Measurements from ENCODE around the gene MT1B.

Gene MT1B

GRCh38 chr16:56634715-56635440 is 16.8 kb upstream of the MT1B start:
- H3K27ac Mint-ChIP-seq (ENCODE audit: low read depth): no peak overlapping the region
- peaks cover 97% of the 10 kb centered on the region for H3K27me3 Mint-ChIP-seq
- H3K4me1 Mint-ChIP-seq: peaks cover 21% of the 10 kb centered on the region
- DNase-seq (ENCODE audit: low spot score in 2 of 2) (no peak), ATAC-seq (replicated peaks; ENCODE audit: extremely low read depth, poor library complexity, severe bottlenecking) (no peak)
- no peaks in the 10 kb centered on the region for H3K36me3 Mint-ChIP-seq (ENCODE audit: insufficient read depth)
- H3K4me3 Mint-ChIP-seq: peak overlapping the region; percentile 71
- no peaks in the 10 kb centered on the region for H3K9me3 Mint-ChIP-seq

GRCh38 chr16:56635441-56635967 is 16.2 kb upstream of the MT1B start:
- Mint-ChIP-seq H3K36me3 (ENCODE audit: insufficient read depth) (no peaks in the 10 kb centered on the region), H3K4me3 (peak overlapping the region; percentile 71), H3K4me1 (peaks cover 21% of the 10 kb centered on the region), H3K27me3 (peaks cover 100% of the 10 kb centered on the region), H3K27ac (ENCODE audit: low read depth) (no peak overlapping the region), H3K9me3 (no peaks in the 10 kb centered on the region)
- ATAC-seq (replicated peaks; ENCODE audit: extremely low read depth, poor library complexity, severe bottlenecking) (no peak), DNase-seq (ENCODE audit: low spot score in 2 of 2) (no peak)

GRCh38 chr16:56636616-56637413 is 14.9 kb upstream of the MT1B start:
- DNase-seq (ENCODE audit: low spot score in 2 of 2) (no peak), ATAC-seq (replicated peaks; ENCODE audit: extremely low read depth, poor library complexity, severe bottlenecking) (no peak)
- peaks cover 18% of the 10 kb centered on the region for H3K4me1 Mint-ChIP-seq
- no peak overlapping the region for H3K27ac Mint-ChIP-seq (ENCODE audit: low read depth)
- no peaks in the 10 kb centered on the region for H3K36me3 Mint-ChIP-seq (ENCODE audit: insufficient read depth)
- no peak overlapping the region for H3K4me3 Mint-ChIP-seq
- H3K9me3 Mint-ChIP-seq: no peaks in the 10 kb centered on the region
- peaks cover 92% of the 10 kb centered on the region for H3K27me3 Mint-ChIP-seq

GRCh38 chr16:56637814-56638750 is 13.6 kb upstream of the MT1B start, which contains the start of gene MT1A:
TSS of gene MT1A (plus strand) at chr16:56638666. CDS start at chr16:56638739, 73 bp downstream.
- H3K36me3 Mint-ChIP-seq (ENCODE audit: insufficient read depth): no peaks in the 10 kb centered on the region
- no peaks in the 10 kb centered on the region for H3K9me3 Mint-ChIP-seq
- H3K27ac Mint-ChIP-seq (ENCODE audit: low read depth): no peak within 1 kb of the TSS
- peaks cover 22% of the 10 kb centered on the region for H3K4me1 Mint-ChIP-seq
- ATAC-seq (replicated peaks; ENCODE audit: extremely low read depth, poor library complexity, severe bottlenecking): no peak
- DNase-seq (ENCODE audit: low spot score in 2 of 2): no peak
- peaks cover 80% of the 10 kb centered on the region for H3K27me3 Mint-ChIP-seq
- H3K4me3 Mint-ChIP-seq: peak within 1 kb of the TSS; percentile 23

- no peak for DNase-seq (ENCODE audit: low spot score in 2 of 2)
- H3K4me3 Mint-ChIP-seq: no peak overlapping the region
- peaks cover 31% of the 10 kb centered on the region for H3K4me1 Mint-ChIP-seq
- no peak overlapping the region for H3K27ac Mint-ChIP-seq (ENCODE audit: low read depth)
- peaks cover 70% of the 10 kb centered on the region for H3K27me3 Mint-ChIP-seq
- no peaks in the 10 kb centered on the region for H3K9me3 Mint-ChIP-seq
- no peak for ATAC-seq (replicated peaks; ENCODE audit: extremely low read depth, poor library complexity, severe bottlenecking)
- H3K36me3 Mint-ChIP-seq (ENCODE audit: insufficient read depth): no peaks in the 10 kb centered on the region
Observed at GRCh38 chr16:56639045-56639444, 12.6 kb upstream of the MT1B start.

- no peak overlapping the region for H3K27ac Mint-ChIP-seq (ENCODE audit: low read depth)
- no peak for DNase-seq (ENCODE audit: low spot score in 2 of 2)
- peaks cover 60% of the 10 kb centered on the region for H3K27me3 Mint-ChIP-seq
- H3K4me3 Mint-ChIP-seq: no peak overlapping the region
- H3K36me3 Mint-ChIP-seq (ENCODE audit: insufficient read depth): no peaks in the 10 kb centered on the region
- ATAC-seq (replicated peaks; ENCODE audit: extremely low read depth, poor library complexity, severe bottlenecking): no peak
- no peaks in the 10 kb centered on the region for H3K9me3 Mint-ChIP-seq
- H3K4me1 Mint-ChIP-seq: peaks cover 30% of the 10 kb centered on the region
Observed at GRCh38 chr16:56640076-56640475, 11.6 kb upstream of the MT1B start.

- H3K27me3 Mint-ChIP-seq: peaks cover 49% of the 10 kb centered on the region
- H3K36me3 Mint-ChIP-seq (ENCODE audit: insufficient read depth): no peaks in the 10 kb centered on the region
- ATAC-seq (replicated peaks; ENCODE audit: extremely low read depth, poor library complexity, severe bottlenecking) (no peak), DNase-seq (ENCODE audit: low spot score in 2 of 2) (no peak)
- no peak overlapping the region for H3K27ac Mint-ChIP-seq (ENCODE audit: low read depth)
- no peaks in the 10 kb centered on the region for H3K9me3 Mint-ChIP-seq
- peaks cover 28% of the 10 kb centered on the region for H3K4me1 Mint-ChIP-seq
- no peak overlapping the region for H3K4me3 Mint-ChIP-seq
Observed at GRCh38 chr16:56641166-56641565, 10.5 kb upstream of the MT1B start.

- H3K27ac Mint-ChIP-seq (ENCODE audit: low read depth): peak overlapping the region; percentile 69
- H3K36me3 Mint-ChIP-seq (ENCODE audit: insufficient read depth): no peaks in the 10 kb centered on the region
- H3K27me3 Mint-ChIP-seq: peaks cover 28% of the 10 kb centered on the region
- peaks cover 19% of the 10 kb centered on the region for H3K4me1 Mint-ChIP-seq
- DNase-seq (ENCODE audit: low spot score in 2 of 2) (peak; percentile 53 to 65), ATAC-seq (replicated peaks; ENCODE audit: extremely low read depth, poor library complexity, severe bottlenecking) (peak; percentile 100)
- no peaks in the 10 kb centered on the region for H3K9me3 Mint-ChIP-seq
- H3K4me3 Mint-ChIP-seq: peak overlapping the region; percentile 73
Observed at GRCh38 chr16:56643080-56643778, 8.5 kb upstream of the MT1B start.

- Mint-ChIP-seq H3K4me3 (peak overlapping the region; percentile 73), H3K36me3 (ENCODE audit: insufficient read depth) (no peaks in the 10 kb centered on the region), H3K4me1 (peaks cover 19% of the 10 kb centered on the region), H3K27ac (ENCODE audit: low read depth) (peak overlapping the region; percentile 69), H3K27me3 (peaks cover 22% of the 10 kb centered on the region), H3K9me3 (no peaks in the 10 kb centered on the region)
- DNase-seq (ENCODE audit: low spot score in 2 of 2) (no peak), ATAC-seq (replicated peaks; ENCODE audit: extremely low read depth, poor library complexity, severe bottlenecking) (no peak)
Observed at GRCh38 chr16:56643833-56644232, 7.9 kb upstream of the MT1B start.

- Mint-ChIP-seq H3K4me1 (peaks cover 19% of the 10 kb centered on the region), H3K27ac (ENCODE audit: low read depth) (no peak overlapping the region), H3K9me3 (no peaks in the 10 kb centered on the region), H3K36me3 (ENCODE audit: insufficient read depth) (no peaks in the 10 kb centered on the region), H3K4me3 (no peak overlapping the region), H3K27me3 (peaks cover 7% of the 10 kb centered on the region)
- no peak for ATAC-seq (replicated peaks; ENCODE audit: extremely low read depth, poor library complexity, severe bottlenecking)
- no peak for DNase-seq (ENCODE audit: low spot score in 2 of 2)
Observed at GRCh38 chr16:56645311-56645710, 6.4 kb upstream of the MT1B start.

- Mint-ChIP-seq H3K27me3 (peaks cover 2% of the 10 kb centered on the region), H3K4me3 (no peak overlapping the region), H3K27ac (ENCODE audit: low read depth) (no peak overlapping the region), H3K36me3 (ENCODE audit: insufficient read depth) (no peaks in the 10 kb centered on the region), H3K9me3 (no peaks in the 10 kb centered on the region), H3K4me1 (peaks cover 19% of the 10 kb centered on the region)
- DNase-seq (ENCODE audit: low spot score in 2 of 2) (no peak), ATAC-seq (replicated peaks; ENCODE audit: extremely low read depth, poor library complexity, severe bottlenecking) (no peak)
Observed at GRCh38 chr16:56645838-56646237, 5.8 kb upstream of the MT1B start.
